HFF-Myc (cell line): ENCODE data around the gene GJA9.

ENCODE experiments used
- DNase-seq: peaks from one replicate; pipeline ENCODE4 v3.0.0-alpha.2; 2011; ENCODE audit warnings: low read depth; ENCODE audit errors: extremely low read depth
- H3K4me3 ChIP-seq: replicated peaks from 2 replicates; pipeline ENCODE4 v1.5.1; 2011; ENCODE audit warnings: low read depth, mild to moderate bottlenecking, control low read depth, low read length
- TF ChIP-seq, protein P1 (sequence below): IDR thresholded peaks from 2 replicates; pipeline ENCODE4 v1.5.1; 2012; ENCODE audit warnings: mild to moderate bottlenecking, low read depth, low read length, control low read depth; ENCODE audit errors: missing control alignments

GJA9 gene

GRCh38 chr1:38881487-38881886 lies at the start of gene GJA9:
Gene GJA9 (minus strand): TSS chr1:38881587. CDS start chr1:38876098, 5,489 bp downstream.
- DNase-seq: no peak
- TF ChIP-seq, protein P1, sequence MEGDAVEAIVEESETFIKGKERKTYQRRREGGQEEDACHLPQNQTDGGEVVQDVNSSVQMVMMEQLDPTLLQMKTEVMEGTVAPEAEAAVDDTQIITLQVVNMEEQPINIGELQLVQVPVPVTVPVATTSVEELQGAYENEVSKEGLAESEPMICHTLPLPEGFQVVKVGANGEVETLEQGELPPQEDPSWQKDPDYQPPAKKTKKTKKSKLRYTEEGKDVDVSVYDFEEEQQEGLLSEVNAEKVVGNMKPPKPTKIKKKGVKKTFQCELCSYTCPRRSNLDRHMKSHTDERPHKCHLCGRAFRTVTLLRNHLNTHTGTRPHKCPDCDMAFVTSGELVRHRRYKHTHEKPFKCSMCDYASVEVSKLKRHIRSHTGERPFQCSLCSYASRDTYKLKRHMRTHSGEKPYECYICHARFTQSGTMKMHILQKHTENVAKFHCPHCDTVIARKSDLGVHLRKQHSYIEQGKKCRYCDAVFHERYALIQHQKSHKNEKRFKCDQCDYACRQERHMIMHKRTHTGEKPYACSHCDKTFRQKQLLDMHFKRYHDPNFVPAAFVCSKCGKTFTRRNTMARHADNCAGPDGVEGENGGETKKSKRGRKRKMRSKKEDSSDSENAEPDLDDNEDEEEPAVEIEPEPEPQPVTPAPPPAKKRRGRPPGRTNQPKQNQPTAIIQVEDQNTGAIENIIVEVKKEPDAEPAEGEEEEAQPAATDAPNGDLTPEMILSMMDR: no peak
- no peak within 1 kb of the TSS for H3K4me3 ChIP-seq

- H3K4me3 ChIP-seq: no peak overlapping the region
- peak; percentile 7 for DNase-seq
- TF ChIP-seq, protein P1: no peak
Measured at GRCh38 chr1:38929476-38929875, 48.1 kb upstream of the GJA9 start.

- TF ChIP-seq, protein P1: no peak
- H3K4me3 ChIP-seq: no peak overlapping the region
- DNase-seq: no peak
Measured at GRCh38 chr1:38929054-38929453, 47.7 kb upstream of the GJA9 start.

DNA sequence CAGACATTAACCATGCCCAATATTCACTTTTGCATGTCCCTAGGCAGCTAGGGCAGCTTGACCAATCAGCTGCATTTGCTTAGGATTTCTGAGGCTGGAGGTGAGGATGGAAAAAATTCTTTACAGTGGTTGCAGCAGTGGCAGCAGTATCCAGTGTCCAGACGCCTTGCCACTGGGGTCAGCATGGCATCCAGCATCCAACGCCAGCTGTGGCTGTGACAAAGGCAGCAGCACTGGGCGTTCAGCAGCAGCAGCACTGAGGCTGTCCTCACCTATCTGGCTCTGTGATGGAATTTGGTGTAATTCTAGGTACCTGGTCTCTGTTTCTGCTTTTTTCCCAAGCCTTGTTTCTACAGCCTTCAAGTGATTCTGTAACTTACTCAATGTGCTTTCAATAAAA lies 44.7 kb upstream of the GJA9 start:
- TF ChIP-seq, protein P1: no peak
- no peak overlapping the region for H3K4me3 ChIP-seq
- no peak for DNase-seq

GRCh38 chr1:38925391-38925790 lies 44.0 kb upstream of the GJA9 start:
- DNase-seq: no peak
- no peak overlapping the region for H3K4me3 ChIP-seq
- TF ChIP-seq, protein P1: no peak

- H3K4me3 ChIP-seq: no peak overlapping the region
- DNase-seq: no peak
- TF ChIP-seq, protein P1: no peak
Measured at GRCh38 chr1:38923607-38924006, 42.2 kb upstream of the GJA9 start.

- TF ChIP-seq, protein P1: no peak
- no peak for DNase-seq
- H3K4me3 ChIP-seq: no peak overlapping the region
Measured at GRCh38 chr1:38919130-38919529, 37.7 kb upstream of the GJA9 start.
